Ishikawa (cell line): Measurements from ENCODE around the gene CNNM2.

Experiments
- EP300 ChIP-seq: IDR thresholded peaks from 2 replicates; pipeline ENCODE4 v1.6.1; 2012; ENCODE audit warnings: borderline replicate concordance
- NFIC ChIP-seq: IDR thresholded peaks from 2 replicates; pipeline ENCODE4 v1.6.1; 2012
- RAD21 ChIP-seq: IDR thresholded peaks from 2 replicates; pipeline ENCODE4 v1.6.1; 2012; ENCODE audit warnings: low read depth
- TEAD4 ChIP-seq: IDR thresholded peaks from 2 replicates; pipeline ENCODE4 v1.6.1; 2012
- YY1 ChIP-seq: IDR thresholded peaks from 2 replicates; pipeline ENCODE4 v1.6.1; 2012; ENCODE audit warnings: low read depth

GRCh38 chr10:102996876-102997275 lies 78.8 kb downstream of the CNNM2 start:
- no peak for TF ChIP-seq YY1
- TF ChIP-seq RAD21: no peak
- TF ChIP-seq EP300: no peak
- TF ChIP-seq TEAD4: no peak
- no peak for TF ChIP-seq NFIC
